ENCODE measurements around the gene FGF8.

- no peak for TF ChIP-seq EP300 (IDR thresholded peaks at IDR 0.05)
- TF ChIP-seq, protein P1, sequence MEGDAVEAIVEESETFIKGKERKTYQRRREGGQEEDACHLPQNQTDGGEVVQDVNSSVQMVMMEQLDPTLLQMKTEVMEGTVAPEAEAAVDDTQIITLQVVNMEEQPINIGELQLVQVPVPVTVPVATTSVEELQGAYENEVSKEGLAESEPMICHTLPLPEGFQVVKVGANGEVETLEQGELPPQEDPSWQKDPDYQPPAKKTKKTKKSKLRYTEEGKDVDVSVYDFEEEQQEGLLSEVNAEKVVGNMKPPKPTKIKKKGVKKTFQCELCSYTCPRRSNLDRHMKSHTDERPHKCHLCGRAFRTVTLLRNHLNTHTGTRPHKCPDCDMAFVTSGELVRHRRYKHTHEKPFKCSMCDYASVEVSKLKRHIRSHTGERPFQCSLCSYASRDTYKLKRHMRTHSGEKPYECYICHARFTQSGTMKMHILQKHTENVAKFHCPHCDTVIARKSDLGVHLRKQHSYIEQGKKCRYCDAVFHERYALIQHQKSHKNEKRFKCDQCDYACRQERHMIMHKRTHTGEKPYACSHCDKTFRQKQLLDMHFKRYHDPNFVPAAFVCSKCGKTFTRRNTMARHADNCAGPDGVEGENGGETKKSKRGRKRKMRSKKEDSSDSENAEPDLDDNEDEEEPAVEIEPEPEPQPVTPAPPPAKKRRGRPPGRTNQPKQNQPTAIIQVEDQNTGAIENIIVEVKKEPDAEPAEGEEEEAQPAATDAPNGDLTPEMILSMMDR (IDR thresholded peaks at IDR 0.05), result no peak
Observed at GRCh38 chr10:101759309-101760247, 16.3 kb downstream of the FGF8 start.
